ENCODE data around the gene SEMA6A.

Gene SEMA6A

GRCh38 chr5:116574367-116575325 lies at the start of gene SEMA6A:
Gene SEMA6A, minus strand, starts transcription at chr5:116574823. Its CDS starts 69,879 bp downstream, at chr5:116504944.
- H3K4me3 ChIP-seq (ENCODE audit: low read depth in 1 of 5, low read length in 5 of 5), result peak within 1 kb of the TSS; percentile 70 to 88 (median 78)
- H3K27me3 ChIP-seq (ENCODE audit: control insufficient read depth in 5 of 5, insufficient read depth in 4 of 5, low read length in 5 of 5), result peaks cover 20 to 29% (median 22%) of the 10 kb centered on the region in 5 donors
- peaks cover 7 to 47% (median 46%) of the 10 kb centered on the region in 5 donors for H3K4me1 ChIP-seq (ENCODE audit: control insufficient read depth in 5 of 5, insufficient read depth in 5 of 5, low read length in 5 of 5)
- no peaks in the 10 kb centered on the region for H3K9me3 ChIP-seq (ENCODE audit: control insufficient read depth in 5 of 5, low read length in 5 of 5)
- peak within 1 kb of the TSS; percentile 50 for H3K27ac ChIP-seq (ENCODE audit: low read depth, low read length)
- no peaks in the 10 kb centered on the region for H3K36me3 ChIP-seq (ENCODE audit: control insufficient read depth in 5 of 5, insufficient read depth in 5 of 5, low read length in 5 of 5)
- peak within 1 kb of the TSS in 4 of 5 donors; percentile 7 to 76 (median 56) for H3K9ac ChIP-seq (ENCODE audit: low read length in 5 of 5)

- H3K27me3 ChIP-seq (ENCODE audit: control insufficient read depth in 5 of 5, insufficient read depth in 4 of 5, low read length in 5 of 5), result no peaks in the 10 kb centered on the region
- no peak overlapping the region for H3K4me3 ChIP-seq (ENCODE audit: low read depth in 1 of 5, low read length in 5 of 5)
- no peak overlapping the region for H3K9ac ChIP-seq (ENCODE audit: low read length in 5 of 5)
- H3K4me1 ChIP-seq (ENCODE audit: control insufficient read depth in 5 of 5, insufficient read depth in 5 of 5, low read length in 5 of 5), result peaks cover 0 to 15% (median 10%) of the 10 kb centered on the region in 5 donors
- H3K9me3 ChIP-seq (ENCODE audit: control insufficient read depth in 5 of 5, low read length in 5 of 5), result no peaks in the 10 kb centered on the region
- no peak overlapping the region for H3K27ac ChIP-seq (ENCODE audit: low read depth, low read length)
- no peaks in the 10 kb centered on the region for H3K36me3 ChIP-seq (ENCODE audit: control insufficient read depth in 5 of 5, insufficient read depth in 5 of 5, low read length in 5 of 5)
Observed at GRCh38 chr5:116622375-116623050, 47.9 kb upstream of the SEMA6A start.

- Histone ChIP-seq H3K9me3 (ENCODE audit: control insufficient read depth in 5 of 5, low read length in 5 of 5) (no peaks in the 10 kb centered on the region), H3K9ac (ENCODE audit: low read length in 5 of 5) (no peak overlapping the region), H3K4me3 (ENCODE audit: low read depth in 1 of 5, low read length in 5 of 5) (no peak overlapping the region), H3K4me1 (ENCODE audit: control insufficient read depth in 5 of 5, insufficient read depth in 5 of 5, low read length in 5 of 5) (peaks cover 0 to 10% (median 5%) of the 10 kb centered on the region in 5 donors), H3K27ac (ENCODE audit: low read depth, low read length) (no peak overlapping the region), H3K27me3 (ENCODE audit: control insufficient read depth in 5 of 5, insufficient read depth in 4 of 5, low read length in 5 of 5) (no peaks in the 10 kb centered on the region), H3K36me3 (ENCODE audit: control insufficient read depth in 5 of 5, insufficient read depth in 5 of 5, low read length in 5 of 5) (no peaks in the 10 kb centered on the region)
Observed at GRCh38 chr5:116621599-116621998, 47.0 kb upstream of the SEMA6A start.

GRCh38 chr5:116616876-116617275 lies 42.3 kb upstream of the SEMA6A start:
- no peaks in the 10 kb centered on the region for H3K9me3 ChIP-seq (ENCODE audit: control insufficient read depth in 5 of 5, low read length in 5 of 5)
- H3K36me3 ChIP-seq (ENCODE audit: control insufficient read depth in 5 of 5, insufficient read depth in 5 of 5, low read length in 5 of 5), result no peaks in the 10 kb centered on the region
- H3K27ac ChIP-seq (ENCODE audit: low read depth, low read length), result no peak overlapping the region
- no peak overlapping the region for H3K4me3 ChIP-seq (ENCODE audit: low read depth in 1 of 5, low read length in 5 of 5)
- H3K4me1 ChIP-seq (ENCODE audit: control insufficient read depth in 5 of 5, insufficient read depth in 5 of 5, low read length in 5 of 5), result peaks cover 0 to 10% (median 0%) of the 10 kb centered on the region in 5 donors
- no peak overlapping the region for H3K9ac ChIP-seq (ENCODE audit: low read length in 5 of 5)
- H3K27me3 ChIP-seq (ENCODE audit: control insufficient read depth in 5 of 5, insufficient read depth in 4 of 5, low read length in 5 of 5), result no peaks in the 10 kb centered on the region

GRCh38 chr5:116614603-116614920 lies 39.9 kb upstream of the SEMA6A start:
- H3K9me3 ChIP-seq (ENCODE audit: control insufficient read depth in 5 of 5, low read length in 5 of 5), result no peaks in the 10 kb centered on the region
- no peak overlapping the region for H3K4me3 ChIP-seq (ENCODE audit: low read depth in 1 of 5, low read length in 5 of 5)
- H3K27me3 ChIP-seq (ENCODE audit: control insufficient read depth in 5 of 5, insufficient read depth in 4 of 5, low read length in 5 of 5), result no peaks in the 10 kb centered on the region
- no peaks in the 10 kb centered on the region for H3K36me3 ChIP-seq (ENCODE audit: control insufficient read depth in 5 of 5, insufficient read depth in 5 of 5, low read length in 5 of 5)
- no peak overlapping the region for H3K27ac ChIP-seq (ENCODE audit: low read depth, low read length)
- no peak overlapping the region for H3K9ac ChIP-seq (ENCODE audit: low read length in 5 of 5)
- peaks cover 0 to 10% (median 0%) of the 10 kb centered on the region in 5 donors for H3K4me1 ChIP-seq (ENCODE audit: control insufficient read depth in 5 of 5, insufficient read depth in 5 of 5, low read length in 5 of 5)

- H3K27me3 ChIP-seq (ENCODE audit: control insufficient read depth in 5 of 5, insufficient read depth in 4 of 5, low read length in 5 of 5), result no peaks in the 10 kb centered on the region
Observed at GRCh38 chr5:116613445-116613844, 38.8 kb upstream of the SEMA6A start.

GRCh38 chr5:116612431-116612830 lies 37.8 kb upstream of the SEMA6A start:
- Histone ChIP-seq H3K27ac (ENCODE audit: low read depth, low read length) (no peak overlapping the region), H3K9ac (ENCODE audit: low read length in 5 of 5) (no peak overlapping the region), H3K36me3 (ENCODE audit: control insufficient read depth in 5 of 5, insufficient read depth in 5 of 5, low read length in 5 of 5) (no peaks in the 10 kb centered on the region), H3K4me3 (ENCODE audit: low read depth in 1 of 5, low read length in 5 of 5) (no peak overlapping the region), H3K4me1 (ENCODE audit: control insufficient read depth in 5 of 5, insufficient read depth in 5 of 5, low read length in 5 of 5) (peaks cover 0 to 10% (median 0%) of the 10 kb centered on the region in 5 donors), H3K9me3 (ENCODE audit: control insufficient read depth in 5 of 5, low read length in 5 of 5) (no peaks in the 10 kb centered on the region), H3K27me3 (ENCODE audit: control insufficient read depth in 5 of 5, insufficient read depth in 4 of 5, low read length in 5 of 5) (no peaks in the 10 kb centered on the region)

More at GRCh38 chr5:116613445-116613844, 38.8 kb upstream of the SEMA6A start:
- Histone ChIP-seq H3K4me3 (ENCODE audit: low read depth in 1 of 5, low read length in 5 of 5) (no peak overlapping the region), H3K9me3 (ENCODE audit: control insufficient read depth in 5 of 5, low read length in 5 of 5) (no peaks in the 10 kb centered on the region), H3K9ac (ENCODE audit: low read length in 5 of 5) (no peak overlapping the region), H3K36me3 (ENCODE audit: control insufficient read depth in 5 of 5, insufficient read depth in 5 of 5, low read length in 5 of 5) (no peaks in the 10 kb centered on the region), H3K4me1 (ENCODE audit: control insufficient read depth in 5 of 5, insufficient read depth in 5 of 5, low read length in 5 of 5) (peaks cover 0 to 10% (median 0%) of the 10 kb centered on the region in 5 donors), H3K27ac (ENCODE audit: low read depth, low read length) (no peak overlapping the region)

- Histone ChIP-seq H3K4me1 (ENCODE audit: control insufficient read depth in 5 of 5, insufficient read depth in 5 of 5, low read length in 5 of 5) (peaks cover 0 to 13% (median 8%) of the 10 kb centered on the region in 5 donors), H3K9me3 (ENCODE audit: control insufficient read depth in 5 of 5, low read length in 5 of 5) (no peaks in the 10 kb centered on the region), H3K27me3 (ENCODE audit: control insufficient read depth in 5 of 5, insufficient read depth in 4 of 5, low read length in 5 of 5) (peaks cover 0 to 5% (median 0%) of the 10 kb centered on the region in 5 donors), H3K27ac (ENCODE audit: low read depth, low read length) (no peak overlapping the region), H3K4me3 (ENCODE audit: low read depth in 1 of 5, low read length in 5 of 5) (no peak overlapping the region), H3K9ac (ENCODE audit: low read length in 5 of 5) (no peak overlapping the region), H3K36me3 (ENCODE audit: control insufficient read depth in 5 of 5, insufficient read depth in 5 of 5, low read length in 5 of 5) (no peaks in the 10 kb centered on the region)
Observed at GRCh38 chr5:116605310-116606070, 30.9 kb upstream of the SEMA6A start.

- no peaks in the 10 kb centered on the region for H3K36me3 ChIP-seq (ENCODE audit: control insufficient read depth in 5 of 5, insufficient read depth in 5 of 5, low read length in 5 of 5)
- no peaks in the 10 kb centered on the region for H3K9me3 ChIP-seq (ENCODE audit: control insufficient read depth in 5 of 5, low read length in 5 of 5)
- H3K4me1 ChIP-seq (ENCODE audit: control insufficient read depth in 5 of 5, insufficient read depth in 5 of 5, low read length in 5 of 5), result peaks cover 0 to 13% (median 8%) of the 10 kb centered on the region in 5 donors
- H3K4me3 ChIP-seq (ENCODE audit: low read depth in 1 of 5, low read length in 5 of 5), result no peak overlapping the region
- peaks cover 0 to 5% (median 0%) of the 10 kb centered on the region in 5 donors for H3K27me3 ChIP-seq (ENCODE audit: control insufficient read depth in 5 of 5, insufficient read depth in 4 of 5, low read length in 5 of 5)
- no peak overlapping the region for H3K27ac ChIP-seq (ENCODE audit: low read depth, low read length)
- no peak overlapping the region for H3K9ac ChIP-seq (ENCODE audit: low read length in 5 of 5)
Observed at GRCh38 chr5:116604805-116605204, 30.2 kb upstream of the SEMA6A start.

All from subcutaneous abdominal adipose tissue (tissue), 5 donors.